Activated effector memory CD4-positive, alpha-beta T cell treated with anti-CD3 and anti-CD28 coated beads, Interleukin-2, amount 50 U/mL, for 16 hours (primary cell): ENCODE data around the gene C1QTNF5.

ENCODE experiments used
- DNase-seq: peaks from one replicate; pipeline ENCODE4 v3.0.0-alpha.2; 2020

The C1QTNF5 gene

GRCh38 chr11:119356349-119357031, 15.8 kb upstream of the C1QTNF5 start:
- peak; percentile 88 for DNase-seq

- no peak for DNase-seq
Observed at GRCh38 chr11:119355091-119355843, 14.6 kb upstream of the C1QTNF5 start.

- DNase-seq = no peak
Observed at GRCh38 chr11:119352857-119353260, 12.2 kb upstream of the C1QTNF5 start.

GRCh38 chr11:119351232-119351631, 10.5 kb upstream of the C1QTNF5 start:
- DNase-seq = no peak

GRCh38 chr11:119350302-119350701, 9.6 kb upstream of the C1QTNF5 start:
- no peak for DNase-seq

GRCh38 chr11:119347940-119348605, 7.4 kb upstream of the C1QTNF5 start:
- DNase-seq = no peak

GRCh38 chr11:119347242-119347641, 6.6 kb upstream of the C1QTNF5 start:
- no peak for DNase-seq

- no peak for DNase-seq
Observed at GRCh38 chr11:119346605-119347004, 5.9 kb upstream of the C1QTNF5 start, which contains the start of gene MFRP. Gene MFRP (minus strand): TSS chr11:119346705. CDS start chr11:119346513, 192 bp downstream.

GRCh38 chr11:119345685-119346084, 5.0 kb upstream of the C1QTNF5 start:
- no peak for DNase-seq

- no peak for DNase-seq
Observed at GRCh38 chr11:119344291-119345010, 3.8 kb upstream of the C1QTNF5 start.

- no peak for DNase-seq
Observed at GRCh38 chr11:119343726-119344125, 3.0 kb upstream of the C1QTNF5 start.

GRCh38 chr11:119342362-119343130, 1.9 kb upstream of the C1QTNF5 start:
- no peak for DNase-seq

GRCh38 chr11:119342023-119342300, 1.3 kb upstream of the C1QTNF5 start:
- DNase-seq = no peak

GRCh38 chr11:119341222-119342022, 739 bp upstream of the C1QTNF5 start:
- DNase-seq = no peak

GRCh38 chr11:119339589-119340334, 921 bp downstream of the C1QTNF5 start:
- peak; percentile 82 for DNase-seq

GRCh38 chr11:119338965-119339588, 1.6 kb downstream of the C1QTNF5 start:
- no peak for DNase-seq

GRCh38 chr11:119338318-119338890, 2.3 kb downstream of the C1QTNF5 start:
- peak; percentile 88 for DNase-seq

- DNase-seq = no peak
Observed at GRCh38 chr11:119337581-119338317, 2.9 kb downstream of the C1QTNF5 start.

- no peak for DNase-seq
Observed at GRCh38 chr11:119336744-119337469, 3.8 kb downstream of the C1QTNF5 start.
